Upper lobe of left lung (tissue), 6 donors: Measurements from ENCODE around the gene WDTC1. TPM values are rescaled to one million over a fixed set of nuclear protein-coding genes. Genes with fewer than 3 reads are reported as not detected.

Experiments
- ATAC-seq, 2 donors: fragments of 200-7000 bp; cut with Tn5 transposase; one replicate each; pipeline ENCODE4 v1.9.1; 2022; ENCODE audit warnings: mild to moderate bottlenecking in 2 of 2, moderate library complexity in 2 of 2; ENCODE audit not compliant: low FRiP score in 2 of 2
- DNase-seq, 2 donors: peaks; one replicate each; pipeline ENCODE4 v3.0.0-alpha.2; 2019 to 2020
- H3K27ac ChIP-seq, 4 donors: fragments of 200-600 bp; sonication (generic); one replicate each; pipeline ENCODE4 v1.5.1; 2016 to 2019
- H3K27me3 ChIP-seq, 4 donors: fragments of 200-600 bp; sonication (generic); one replicate each; pipeline ENCODE4 v1.5.1; 2017 to 2019
- H3K36me3 ChIP-seq, 4 donors: fragments of 200-600 bp; sonication (generic); one replicate each; pipeline ENCODE4 v1.5.1; 2016 to 2019
- H3K4me1 ChIP-seq, 4 donors: fragments of 200-600 bp; sonication (generic); one replicate each; pipeline ENCODE4 v1.5.1; 2018 to 2019
- H3K4me3 ChIP-seq, 4 donors: fragments of 200-600 bp; sonication (generic); one replicate each; pipeline ENCODE4 v1.5.1; 2017 to 2019; ENCODE audit warnings: mild to moderate bottlenecking in 2 of 4, moderate library complexity in 1 of 4
- H3K9me3 ChIP-seq, 4 donors: fragments of 200-600 bp; sonication (generic); one replicate each; pipeline ENCODE4 v1.5.1; 2018 to 2019
- CTCF ChIP-seq, 6 experiments: fragments of 450-650 bp in 4 of 6; fragments of 200-600 bp in 2 of 6; sonication (generic) in 2 of 6; IDR thresholded peaks; one replicate each; pipeline ENCODE4 v1.5.1; 2016 to 2019; ENCODE audit warnings: antibody characterized with exemption in 6 of 6
- EP300 ChIP-seq, 4 donors: sonication (generic); formaldehyde crosslinking; IDR thresholded peaks; one replicate each; pipeline ENCODE4 v1.5.1; 2017; ENCODE audit warnings: antibody characterized with exemption in 4 of 4, control low read depth in 2 of 4
- POLR2A ChIP-seq, 4 donors: fragments of 450-650 bp; IDR thresholded peaks; one replicate each; pipeline ENCODE4 v1.5.1; 2016 to 2017; ENCODE audit warnings: antibody characterized with exemption in 4 of 4, mild to moderate bottlenecking in 2 of 4
- POLR2AphosphoS5 ChIP-seq, 2 donors: sonication (generic); formaldehyde crosslinking; IDR thresholded peaks; one replicate each; pipeline ENCODE4 v1.5.1; 2017; ENCODE audit warnings: antibody characterized with exemption in 2 of 2
- WGBS, 2 donors: methylation state at CpG; one replicate each; pipeline ENCODE4 v1.1.5; 2017 to 2018; 5-methylcytosine and 5-hydroxymethylcytosine counted together
- total RNA-seq, 6 donors: library from RNA; depleted of rRNA in 4 of 6; stranded (reverse); fragments of >200 nt in 4 of 6; gene quantifications; one replicate each; pipeline versions ENCODE4 v1.1.0 to v1.2.1, GENCODE V29; 2016 to 2021
- donor health status: DM: no; HTN: no; CAD: no; lungs with moderate emphysema.
- donor health status: DM: no; HTN: yes; CAD: no; lungs with severe emphysema.

The WDTC1 gene
- total RNA-seq, 6 donors from 2014 or later: 43.5 to 75.0 (median 51.8) TPM

GRCh38 chr1:27336756-27337155, 102.3 kb downstream of the WDTC1 start:
- H3K4me3 ChIP-seq: no peak overlapping the region
- H3K27me3 ChIP-seq: no peaks in the 10 kb centered on the region
- ATAC-seq (no peak), DNase-seq (no peak)
- H3K36me3 ChIP-seq: peaks cover 13 to 60% (median 51%) of the 10 kb centered on the region in 4 donors
- H3K27ac ChIP-seq: no peak overlapping the region
- H3K9me3 ChIP-seq: no peaks in the 10 kb centered on the region
- peaks cover 2 to 17% (median 14%) of the 10 kb centered on the region in 4 donors for H3K4me1 ChIP-seq
- no peak for TF ChIP-seq CTCF (IDR thresholded peaks at IDR 0.05)
- no peak for TF ChIP-seq POLR2A (IDR thresholded peaks at IDR 0.05)
- no peak for TF ChIP-seq EP300 (IDR thresholded peaks at IDR 0.05)
- TF ChIP-seq POLR2AphosphoS5 (IDR thresholded peaks at IDR 0.05): no peak
- WGBS, 2 donors: 94% methylated on average over 5 of the region's 5 CpGs

DNA sequence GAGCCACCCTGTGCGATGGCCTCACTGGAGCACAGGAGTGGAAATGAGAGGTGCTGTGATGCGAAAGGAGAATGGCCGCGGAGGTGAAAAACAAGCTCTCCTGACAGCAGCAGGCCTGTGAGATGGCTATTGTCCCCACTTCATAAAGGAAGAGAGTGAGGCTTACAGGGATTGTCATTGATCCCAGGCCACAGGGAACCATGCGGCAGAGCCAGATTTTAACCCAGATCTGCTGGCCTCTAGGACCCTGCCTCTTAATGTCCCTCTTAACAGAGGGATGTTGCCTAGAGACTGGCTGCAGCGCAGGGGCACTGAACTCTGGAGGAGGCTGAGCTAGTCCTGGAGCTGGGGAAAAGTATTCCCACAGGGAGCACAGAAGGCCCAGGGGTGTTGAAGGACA, 104.3 kb downstream of the WDTC1 start:
- TF ChIP-seq EP300 (IDR thresholded peaks at IDR 0.05) (no peak), CTCF (IDR thresholded peaks at IDR 0.05) (no peak), POLR2AphosphoS5 (IDR thresholded peaks at IDR 0.05) (no peak), POLR2A (IDR thresholded peaks at IDR 0.05) (no peak)
- WGBS, 2 donors: 87 to 92% methylated on average over 6 of the region's 6 CpGs
- no peaks in the 10 kb centered on the region for H3K27me3 ChIP-seq
- H3K36me3 ChIP-seq: peaks cover 9 to 40% (median 34%) of the 10 kb centered on the region in 4 donors
- no peak for ATAC-seq
- H3K4me1 ChIP-seq: peaks cover 5 to 30% (median 21%) of the 10 kb centered on the region in 4 donors
- H3K9me3 ChIP-seq: no peaks in the 10 kb centered on the region
- H3K4me3 ChIP-seq: no peak overlapping the region
- no peak for DNase-seq
- no peak overlapping the region for H3K27ac ChIP-seq

- H3K27me3 ChIP-seq: no peaks in the 10 kb centered on the region
- no peak for TF ChIP-seq CTCF (IDR thresholded peaks at IDR 0.05)
- no peak for TF ChIP-seq EP300 (IDR thresholded peaks at IDR 0.05)
- TF ChIP-seq POLR2AphosphoS5 (IDR thresholded peaks at IDR 0.05): no peak
- TF ChIP-seq POLR2A (IDR thresholded peaks at IDR 0.05): no peak
- H3K9me3 ChIP-seq: no peaks in the 10 kb centered on the region
- peaks cover 4 to 36% (median 30%) of the 10 kb centered on the region in 4 donors for H3K36me3 ChIP-seq
- 55 to 56% methylated on average over 5 of the region's 5 CpGs for WGBS, 2 donors
- peaks cover 5 to 33% (median 23%) of the 10 kb centered on the region in 4 donors for H3K4me1 ChIP-seq
- H3K27ac ChIP-seq: no peak overlapping the region
- ATAC-seq (no peak), DNase-seq (no peak)
- no peak overlapping the region for H3K4me3 ChIP-seq
Observed at GRCh38 chr1:27339213-27339612, 104.8 kb downstream of the WDTC1 start.

GRCh38 chr1:27341525-27342252, 107.3 kb downstream of the WDTC1 start, which contains the start of gene SYTL1:
SYTL1 (plus strand) TSS chr1:27342022; CDS start chr1:27345335, 3,313 bp downstream.
- WGBS, 2 donors: 24 to 26% methylated on average over 3 to 17 of the region's 22 CpGs
- no peaks in the 10 kb centered on the region for H3K27me3 ChIP-seq
- peaks cover 0 to 11% (median 5%) of the 10 kb centered on the region in 4 donors for H3K36me3 ChIP-seq
- TF ChIP-seq EP300 (IDR thresholded peaks at IDR 0.05) (no peak), POLR2AphosphoS5 (IDR thresholded peaks at IDR 0.05) (peak in 1 of 2 donors; percentile 43), POLR2A (IDR thresholded peaks at IDR 0.05) (peak in 1 of 4 donors; percentile 46)
- peaks cover 5 to 33% (median 24%) of the 10 kb centered on the region in 4 donors for H3K4me1 ChIP-seq
- peak within 1 kb of the TSS; percentile 35 to 57 (median 47) for H3K4me3 ChIP-seq
- H3K27ac ChIP-seq: peak within 1 kb of the TSS; percentile 68 to 91 (median 89)
- ATAC-seq (peak; percentile 65 to 84), DNase-seq (peak; percentile 80 to 90)
- no peaks in the 10 kb centered on the region for H3K9me3 ChIP-seq

DNA sequence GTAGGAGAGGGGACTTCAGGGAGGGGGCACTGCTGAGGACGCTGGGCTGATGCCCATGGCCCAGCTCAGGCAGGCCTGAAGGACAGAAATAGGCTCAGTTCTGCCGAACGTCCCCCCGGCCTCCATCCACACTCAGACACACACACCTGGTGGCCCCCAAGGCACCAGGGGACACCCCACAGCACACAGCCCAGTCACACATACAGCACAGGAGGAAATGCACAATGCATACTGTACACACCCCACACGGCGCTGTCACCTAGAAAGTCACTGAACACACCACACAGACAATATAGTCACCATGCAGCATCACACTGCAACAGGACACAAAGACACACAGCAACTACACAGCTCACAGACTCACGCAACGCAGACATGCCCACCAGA, 108.0 kb downstream of the WDTC1 start:
- TF ChIP-seq POLR2A (IDR thresholded peaks at IDR 0.05) (no peak), POLR2AphosphoS5 (IDR thresholded peaks at IDR 0.05) (no peak), EP300 (IDR thresholded peaks at IDR 0.05) (no peak), CTCF (IDR thresholded peaks at IDR 0.05) (no peak)
- H3K27me3 ChIP-seq: no peaks in the 10 kb centered on the region
- peak overlapping the region; percentile 68 to 91 (median 89) for H3K27ac ChIP-seq
- peaks cover 5 to 33% (median 24%) of the 10 kb centered on the region in 4 donors for H3K4me1 ChIP-seq
- no peak for DNase-seq
- peaks cover 0 to 4% (median under 1%) of the 10 kb centered on the region in 4 donors for H3K36me3 ChIP-seq
- 39 to 100% methylated on average over 2 to 8 of the region's 8 CpGs for WGBS, 2 donors
- peak; percentile 18 to 34 for ATAC-seq
- peak overlapping the region; percentile 35 to 57 (median 47) for H3K4me3 ChIP-seq
- no peaks in the 10 kb centered on the region for H3K9me3 ChIP-seq
